Mesenchymal stem cell (in vitro differentiated cells and primary cell): ENCODE measurements around the gene NBPF11.
"Not testable (repeated sequence)": the region's sequence is repeated elsewhere in the genome, so short reads cannot be mapped to it uniquely, and the experiment has no call there.

Experiments
- DNase-seq: peaks from one replicate; pipeline ENCODE4 v3.0.0-alpha.2; 2013
- H2AFZ ChIP-seq: one replicate; pipeline ENCODE4 v1.6.1; 2013; ENCODE audit warnings: low read depth, mild to moderate bottlenecking, control low read depth, inconsistent platforms, low read length, moderate library complexity
- H2AK5ac ChIP-seq: 2 replicates; pipeline ENCODE4 v1.6.1; 2013; ENCODE audit warnings: low read length, moderate library complexity, mild to moderate bottlenecking, inconsistent platforms; ENCODE audit not compliant: severe bottlenecking
- H2BK120ac ChIP-seq: one replicate; pipeline ENCODE4 v1.6.1; 2013; ENCODE audit warnings: low read depth, mild to moderate bottlenecking, inconsistent platforms, low read length, moderate library complexity
- H2BK12ac ChIP-seq, 2 experiments: one replicate each; pipeline ENCODE4 v1.6.1; 2013; ENCODE audit warnings: inconsistent platforms in 2 of 2, low read length in 2 of 2, mild to moderate bottlenecking in 2 of 2, moderate library complexity in 2 of 2, control low read depth in 1 of 2
- H2BK15ac ChIP-seq: one replicate; pipeline ENCODE4 v1.6.1; 2013; ENCODE audit warnings: mild to moderate bottlenecking, low read depth, inconsistent platforms; ENCODE audit not compliant: poor library complexity, severe bottlenecking
- H2BK5ac ChIP-seq: 2 replicates; pipeline ENCODE4 v1.6.1; 2013; ENCODE audit warnings: low read depth, mild to moderate bottlenecking, low read length, control low read depth, inconsistent platforms; ENCODE audit not compliant: poor library complexity, severe bottlenecking
- H3K14ac ChIP-seq, 2 experiments: one replicate each; pipeline ENCODE4 v1.6.1; 2013; ENCODE audit warnings: inconsistent platforms in 2 of 2, low read length in 2 of 2, control low read depth in 1 of 2, mild to moderate bottlenecking in 1 of 2, moderate library complexity in 1 of 2
- H3K18ac ChIP-seq, 2 experiments: one replicate each; pipeline ENCODE4 v1.6.1; 2013; ENCODE audit warnings: inconsistent platforms in 2 of 2, low read length in 2 of 2, control low read depth in 1 of 2, low read depth in 1 of 2, mild to moderate bottlenecking in 1 of 2
- H3K23ac ChIP-seq, 2 experiments: one replicate each; pipeline ENCODE4 v1.6.1; 2013; ENCODE audit warnings: inconsistent platforms in 2 of 2, low read length in 2 of 2, mild to moderate bottlenecking in 2 of 2, moderate library complexity in 2 of 2, control low read depth in 1 of 2
- H3K27ac ChIP-seq: 2 replicates; pipeline ENCODE4 v1.5.1; 2013; ENCODE audit warnings: mild to moderate bottlenecking, moderate library complexity, low read length, control low read depth, inconsistent platforms; ENCODE audit not compliant: poor library complexity, severe bottlenecking
- H3K27me3 ChIP-seq, 2 experiments: 2 replicates each; pipeline versions ENCODE4 v1.6.1 to v1.7.0; 2013; ENCODE audit warnings: low read length in 2 of 2, mild to moderate bottlenecking in 2 of 2, moderate library complexity in 2 of 2, control low read depth in 1 of 2, inconsistent platforms in 1 of 2; ENCODE audit not compliant: control insufficient read depth in 1 of 2, insufficient read depth in 1 of 2
- H3K36me3 ChIP-seq, 2 experiments: 2 replicates each; pipeline versions ENCODE4 v1.6.1 to v1.7.0; 2013; ENCODE audit warnings: low read length in 2 of 2, control low read depth in 1 of 2, inconsistent platforms in 1 of 2, low read depth in 1 of 2, mild to moderate bottlenecking in 1 of 2; ENCODE audit not compliant: insufficient read depth in 2 of 2, control insufficient read depth in 1 of 2
- H3K4ac ChIP-seq, 2 experiments: one replicate each; pipeline ENCODE4 v1.6.1; 2013; ENCODE audit warnings: inconsistent platforms in 2 of 2, low read length in 2 of 2, mild to moderate bottlenecking in 2 of 2, moderate library complexity in 2 of 2, control low read depth in 1 of 2, low read depth in 1 of 2
- H3K4me1 ChIP-seq: 2 replicates; pipeline ENCODE4 v1.6.1; 2013; ENCODE audit warnings: low read depth, low read length, control low read depth; ENCODE audit not compliant: control insufficient read depth, insufficient read depth
- H3K4me2 ChIP-seq: 2 replicates; pipeline ENCODE4 v1.6.1; 2013; ENCODE audit warnings: low read length, mild to moderate bottlenecking, inconsistent platforms; ENCODE audit not compliant: poor library complexity, severe bottlenecking
- H3K4me3 ChIP-seq, 2 experiments: 2 replicates each; pipeline versions ENCODE4 v1.5.1 to v1.7.0; 2013; ENCODE audit warnings: low read length in 2 of 2, mild to moderate bottlenecking in 2 of 2, control low read depth in 1 of 2, low read depth in 1 of 2; ENCODE audit not compliant: insufficient read depth in 1 of 2
- H3K79me1 ChIP-seq: replicated peaks from 2 replicates; pipeline ENCODE4 v1.6.1; 2013; ENCODE audit warnings: mild to moderate bottlenecking, control low read depth, low read length, inconsistent platforms; ENCODE audit not compliant: poor library complexity, severe bottlenecking
- H3K9ac ChIP-seq: 2 replicates; pipeline ENCODE4 v1.7.0; 2013; ENCODE audit warnings: mild to moderate bottlenecking, low read length, moderate library complexity
- H3K9me3 ChIP-seq: 2 replicates; pipeline ENCODE4 v1.7.0; 2013; ENCODE audit warnings: mild to moderate bottlenecking, low read length; ENCODE audit not compliant: control insufficient read depth
- H4K8ac ChIP-seq: one replicate; pipeline ENCODE4 v1.6.1; 2013; ENCODE audit warnings: inconsistent platforms, mild to moderate bottlenecking, low read length, moderate library complexity
- H4K91ac ChIP-seq: one replicate; pipeline ENCODE4 v1.6.1; 2013; ENCODE audit warnings: mild to moderate bottlenecking, low read length, inconsistent platforms
- WGBS: methylation state at CpG from one replicate; pipeline ENCODE4 v1.1.7; 2013; ENCODE audit warnings: mixed read lengths; 5-methylcytosine and 5-hydroxymethylcytosine counted together

Gene NBPF11

DNA sequence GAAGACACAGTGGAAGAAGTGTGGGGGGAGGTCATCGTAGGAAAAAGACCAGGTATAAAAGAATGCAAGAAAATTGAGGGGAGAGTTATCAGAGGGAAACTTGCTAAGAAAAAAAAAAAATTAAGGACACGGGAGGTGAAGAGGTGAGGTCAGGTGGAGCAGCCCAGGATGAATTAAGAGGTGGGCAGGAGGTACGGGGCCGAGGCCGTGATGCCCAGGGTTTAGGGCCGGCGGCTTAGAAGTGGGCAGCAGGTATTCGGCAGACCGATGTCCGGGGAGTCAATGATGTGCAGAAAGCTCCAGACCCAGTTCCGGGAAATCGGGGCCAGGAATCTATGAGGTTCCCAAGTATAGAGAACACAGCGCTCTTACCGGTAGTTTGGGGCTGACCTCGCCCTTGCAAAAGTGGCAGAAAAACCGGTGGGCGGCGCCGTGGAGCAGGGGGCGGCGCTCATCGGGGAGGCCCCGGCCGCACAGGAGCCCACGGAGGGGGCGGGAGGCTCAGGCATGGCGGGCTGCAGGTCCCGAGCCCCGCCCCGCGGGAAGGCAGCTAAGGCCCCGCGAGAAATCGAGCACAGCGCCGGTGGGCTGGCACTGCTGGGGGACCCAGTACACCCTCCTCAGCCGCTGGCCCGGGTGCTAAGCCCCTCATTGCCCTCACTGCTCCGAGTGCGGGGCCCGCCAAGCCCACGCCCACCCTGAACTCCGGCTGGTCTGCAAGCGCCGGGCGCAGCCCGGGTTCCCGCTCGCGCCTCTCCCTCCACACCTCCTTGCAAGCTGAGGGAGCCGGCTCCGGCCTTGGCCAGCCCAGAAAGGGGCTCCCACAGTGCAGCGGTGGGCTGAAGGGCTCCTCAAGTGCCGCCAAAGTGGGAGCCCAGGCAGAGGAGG, 73.2 kb downstream of the NBPF11 start:
- not testable (repeated sequence) for H3K27me3 ChIP-seq, H3K27ac ChIP-seq, H3K4me3 ChIP-seq, H2BK15ac ChIP-seq, H2BK12ac ChIP-seq, H4K91ac ChIP-seq, H2BK120ac ChIP-seq, H2AFZ ChIP-seq, H2AK5ac ChIP-seq, H3K23ac ChIP-seq, H3K4me2 ChIP-seq, H3K18ac ChIP-seq, H3K9me3 ChIP-seq, H3K36me3 ChIP-seq, H3K79me1 ChIP-seq, H3K14ac ChIP-seq, DNase-seq, H2BK5ac ChIP-seq, H3K4ac ChIP-seq, H3K4me1 ChIP-seq, H3K9ac ChIP-seq, H4K8ac ChIP-seq
- WGBS: no CpG with 5 or more reads among the region's 54 CpGs

- DNase-seq, H3K4me3 ChIP-seq, H3K36me3 ChIP-seq, H2BK120ac ChIP-seq, H2AK5ac ChIP-seq, H3K9ac ChIP-seq, H3K14ac ChIP-seq, H3K27ac ChIP-seq, H3K4me1 ChIP-seq, H2BK12ac ChIP-seq, H3K18ac ChIP-seq, H4K91ac ChIP-seq, H3K9me3 ChIP-seq, H3K4me2 ChIP-seq, H2BK15ac ChIP-seq, H3K27me3 ChIP-seq, H3K23ac ChIP-seq, H3K79me1 ChIP-seq, H3K4ac ChIP-seq, H2BK5ac ChIP-seq, H4K8ac ChIP-seq, H2AFZ ChIP-seq: not testable (repeated sequence)
- no CpG with 5 or more reads among the region's 13 CpGs for WGBS
These were observed 74.0 kb downstream of the NBPF11 start for GRCh38 chr1:148078090-148078489.

DNA sequence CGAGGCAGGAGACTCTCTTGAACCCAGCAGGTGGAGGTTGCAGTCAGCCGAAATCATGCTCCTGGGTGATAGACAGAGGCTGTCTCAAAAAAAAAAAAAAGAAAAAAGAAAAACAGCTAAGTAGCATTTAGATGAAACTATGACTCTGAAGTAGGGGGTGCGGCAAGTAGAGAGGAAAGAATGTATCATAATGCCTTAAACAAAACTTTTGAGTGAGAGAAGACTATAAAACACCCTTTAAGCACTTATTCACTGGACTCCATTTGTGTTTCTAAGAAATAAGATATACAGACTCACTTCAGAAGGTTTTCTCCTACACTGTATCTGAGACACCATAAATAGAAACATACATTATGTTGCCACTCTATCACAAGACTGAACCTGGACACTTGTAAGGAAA, 74.6 kb downstream of the NBPF11 start:
- not testable (repeated sequence) for H2BK5ac ChIP-seq, H3K4me1 ChIP-seq, H3K4ac ChIP-seq, H3K9ac ChIP-seq, H2BK12ac ChIP-seq, H2AK5ac ChIP-seq, H3K27me3 ChIP-seq, H3K4me3 ChIP-seq, H3K18ac ChIP-seq, H3K27ac ChIP-seq, H3K79me1 ChIP-seq, H4K91ac ChIP-seq, H3K23ac ChIP-seq, H2AFZ ChIP-seq, H4K8ac ChIP-seq, H3K9me3 ChIP-seq, H3K14ac ChIP-seq, DNase-seq, H2BK15ac ChIP-seq, H3K36me3 ChIP-seq, H2BK120ac ChIP-seq, H3K4me2 ChIP-seq
- no CpG with 5 or more reads among the region's 3 CpGs for WGBS

DNA sequence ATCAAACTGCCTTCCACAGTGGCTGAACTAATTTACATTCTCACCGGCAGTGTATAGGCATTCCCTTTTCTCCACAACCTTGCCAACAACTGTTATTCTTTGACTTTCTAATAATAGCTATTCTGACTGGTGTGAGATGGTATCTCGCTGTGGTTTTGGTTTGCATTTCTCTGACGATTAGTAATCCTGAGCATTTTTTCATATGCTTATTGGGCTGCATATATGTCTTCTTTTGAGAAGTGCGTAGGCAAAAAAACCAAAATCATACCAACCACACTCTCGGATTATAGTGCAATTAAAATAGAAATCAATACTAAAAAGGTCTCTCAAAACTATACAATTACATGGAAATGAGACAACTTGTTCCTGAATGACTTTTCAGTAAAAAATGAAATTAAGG, 78.7 kb downstream of the NBPF11 start:
- not testable (repeated sequence) for H2BK15ac ChIP-seq, H3K4me2 ChIP-seq, H3K4me1 ChIP-seq, H3K4me3 ChIP-seq, DNase-seq, H4K91ac ChIP-seq, H3K27me3 ChIP-seq, H3K27ac ChIP-seq, H2BK120ac ChIP-seq, H3K79me1 ChIP-seq, H3K36me3 ChIP-seq, H3K14ac ChIP-seq, H3K9me3 ChIP-seq, H2BK12ac ChIP-seq, H2BK5ac ChIP-seq, H4K8ac ChIP-seq, H2AFZ ChIP-seq, H2AK5ac ChIP-seq, H3K23ac ChIP-seq, H3K9ac ChIP-seq, H3K18ac ChIP-seq, H3K4ac ChIP-seq
- no CpG with 5 or more reads among the region's 5 CpGs for WGBS
